Measurements from ENCODE around the gene ATP5F1D. TPM values are rescaled to one million over a fixed set of nuclear protein-coding genes. Genes with fewer than 3 reads are reported as not detected.
A peak's percentile ranks its signal among the peaks of the same experiment; 100 is the strongest.

The ATP5F1D gene
- total RNA-seq, 1 experiment from 2014 or later = 126 TPM

GRCh38 chr19:1275260-1275975 lies 33.9 kb downstream of the ATP5F1D start, which contains the start of gene FAM174C:
Gene FAM174C, plus strand, starts transcription at chr19:1275530. Its CDS starts 20 bp downstream, at chr19:1275550.
- peak; percentile 94 to 96 for DNase-seq
- ChIA-PET POLR2A (interaction anchor here (0.5 to 1.0 kb wide), 7 partner anchors 9 to 488 kb away, joined by 3 to 9 read pairs (median 3); a partner anchor contains a TSS), CTCF (interaction anchor here (0.6 to 1.0 kb wide), 2 partner anchors 9 to 31 kb away, joined by 5 to 9 read pairs; no protein-coding TSS in a partner anchor)
- H3K27ac Mint-ChIP-seq (ENCODE audit: unreplicated experiment) = peak within 1 kb of the TSS; percentile 91
- no peaks in the 10 kb centered on the region for H3K9me3 ChIP-seq
- no TSS peak for BruUV-seq (replicated peaks)
- peaks cover 23% of the 10 kb centered on the region for H3K4me1 ChIP-seq
- H3K36me3 ChIP-seq (ENCODE audit: control insufficient read depth, insufficient read depth, low read length) = peaks cover 5% of the 10 kb centered on the region
- peaks cover 78% of the 10 kb centered on the region for H3K36me3 Mint-ChIP-seq (ENCODE audit: insufficient read depth, unreplicated experiment)
- peak within 1 kb of the TSS; percentile 83 for H3K4me3 Mint-ChIP-seq (ENCODE audit: unreplicated experiment)
- intact Hi-C loops (cut with micrococcal nuclease; ENCODE audit: unreplicated experiment) = loop anchor here (5.0 kb wide), 1 partner anchor 42 kb away; no protein-coding TSS in a partner anchor
- no peaks in the 10 kb centered on the region for H3K27me3 ChIP-seq (replicated peaks; ENCODE audit: control insufficient read depth, insufficient read depth, low read length)
- H3K27me3 Mint-ChIP-seq (ENCODE audit: insufficient read depth, unreplicated experiment) = no peaks in the 10 kb centered on the region
- H3K9me3 Mint-ChIP-seq (ENCODE audit: unreplicated experiment) = no peaks in the 10 kb centered on the region
- peaks cover 16% of the 10 kb centered on the region for H3K4me1 Mint-ChIP-seq (ENCODE audit: low read depth, unreplicated experiment)
- H3K4me3 ChIP-seq (ENCODE audit: low read depth, low read length) = peak within 1 kb of the TSS; percentile 86
- no peak for TF ChIP-seq CTCF (IDR thresholded peaks at IDR 0.05; ENCODE audit: insufficient read depth in 1 of 2, low read depth in 1 of 2, low read length in 1 of 2, severe bottlenecking in 1 of 2, unreplicated experiment in 1 of 2)

- Mint-ChIP-seq H3K27ac (ENCODE audit: unreplicated experiment) (peak overlapping the region; percentile 91), H3K27me3 (ENCODE audit: insufficient read depth, unreplicated experiment) (no peaks in the 10 kb centered on the region), H3K9me3 (ENCODE audit: unreplicated experiment) (no peaks in the 10 kb centered on the region), H3K4me3 (ENCODE audit: unreplicated experiment) (peak overlapping the region; percentile 83), H3K4me1 (ENCODE audit: low read depth, unreplicated experiment) (peaks cover 16% of the 10 kb centered on the region), H3K36me3 (ENCODE audit: insufficient read depth, unreplicated experiment) (peaks cover 72% of the 10 kb centered on the region)
- intact Hi-C loops (cut with micrococcal nuclease; ENCODE audit: unreplicated experiment) = loop anchor here (5.0 kb wide), 1 partner anchor 41 kb away; no protein-coding TSS in a partner anchor
- POLR2A ChIA-PET = no interaction called here
- peaks cover 5% of the 10 kb centered on the region for H3K36me3 ChIP-seq (ENCODE audit: control insufficient read depth, insufficient read depth, low read length)
- TF ChIP-seq CTCF (IDR thresholded peaks at IDR 0.05; ENCODE audit: insufficient read depth in 1 of 2, low read depth in 1 of 2, low read length in 1 of 2, severe bottlenecking in 1 of 2, unreplicated experiment in 1 of 2) = no peak
- CTCF ChIA-PET = no interaction called here
- no peak for DNase-seq
- peaks cover 17% of the 10 kb centered on the region for H3K4me1 ChIP-seq
- H3K9me3 ChIP-seq = no peaks in the 10 kb centered on the region
- BruUV-seq (replicated peaks) = TSS peak; percentile 12
- peak overlapping the region; percentile 86 for H3K4me3 ChIP-seq (ENCODE audit: low read depth, low read length)
- H3K27me3 ChIP-seq (replicated peaks; ENCODE audit: control insufficient read depth, insufficient read depth, low read length) = no peaks in the 10 kb centered on the region
These were observed 34.6 kb downstream of the ATP5F1D start for GRCh38 chr19:1275976-1276627.

- peak overlapping the region; percentile 91 for H3K27ac Mint-ChIP-seq (ENCODE audit: unreplicated experiment)
- H3K27me3 Mint-ChIP-seq (ENCODE audit: insufficient read depth, unreplicated experiment) = no peaks in the 10 kb centered on the region
- Histone ChIP-seq H3K9me3 (no peaks in the 10 kb centered on the region), H3K4me3 (ENCODE audit: low read depth, low read length) (peak overlapping the region; percentile 86), H3K36me3 (ENCODE audit: control insufficient read depth, insufficient read depth, low read length) (peaks cover 5% of the 10 kb centered on the region), H3K27me3 (replicated peaks; ENCODE audit: control insufficient read depth, insufficient read depth, low read length) (no peaks in the 10 kb centered on the region), H3K4me1 (peaks cover 14% of the 10 kb centered on the region)
- CTCF ChIA-PET = no interaction called here
- no peaks in the 10 kb centered on the region for H3K9me3 Mint-ChIP-seq (ENCODE audit: unreplicated experiment)
- TF ChIP-seq CTCF (IDR thresholded peaks at IDR 0.05; ENCODE audit: insufficient read depth in 1 of 2, low read depth in 1 of 2, low read length in 1 of 2, severe bottlenecking in 1 of 2, unreplicated experiment in 1 of 2) = no peak
- peaks cover 16% of the 10 kb centered on the region for H3K4me1 Mint-ChIP-seq (ENCODE audit: low read depth, unreplicated experiment)
- peak overlapping the region; percentile 83 for H3K4me3 Mint-ChIP-seq (ENCODE audit: unreplicated experiment)
- peaks cover 69% of the 10 kb centered on the region for H3K36me3 Mint-ChIP-seq (ENCODE audit: insufficient read depth, unreplicated experiment)
- DNase-seq = no peak
- intact Hi-C loops (cut with micrococcal nuclease; ENCODE audit: unreplicated experiment) = loop anchor here (5.0 kb wide), 1 partner anchor 41 kb away; no protein-coding TSS in a partner anchor
- POLR2A ChIA-PET = no interaction called here
- no TSS peak for BruUV-seq (replicated peaks)
These were observed 35.1 kb downstream of the ATP5F1D start for GRCh38 chr19:1276628-1277022.
